ENCODE data around the gene ATP9B. TPM values are rescaled to one million over a fixed set of nuclear protein-coding genes. Genes with fewer than 3 reads are reported as not detected.

The ATP9B gene
- total RNA-seq, 1 donor from 2014 or later = 49.2 TPM

DNA sequence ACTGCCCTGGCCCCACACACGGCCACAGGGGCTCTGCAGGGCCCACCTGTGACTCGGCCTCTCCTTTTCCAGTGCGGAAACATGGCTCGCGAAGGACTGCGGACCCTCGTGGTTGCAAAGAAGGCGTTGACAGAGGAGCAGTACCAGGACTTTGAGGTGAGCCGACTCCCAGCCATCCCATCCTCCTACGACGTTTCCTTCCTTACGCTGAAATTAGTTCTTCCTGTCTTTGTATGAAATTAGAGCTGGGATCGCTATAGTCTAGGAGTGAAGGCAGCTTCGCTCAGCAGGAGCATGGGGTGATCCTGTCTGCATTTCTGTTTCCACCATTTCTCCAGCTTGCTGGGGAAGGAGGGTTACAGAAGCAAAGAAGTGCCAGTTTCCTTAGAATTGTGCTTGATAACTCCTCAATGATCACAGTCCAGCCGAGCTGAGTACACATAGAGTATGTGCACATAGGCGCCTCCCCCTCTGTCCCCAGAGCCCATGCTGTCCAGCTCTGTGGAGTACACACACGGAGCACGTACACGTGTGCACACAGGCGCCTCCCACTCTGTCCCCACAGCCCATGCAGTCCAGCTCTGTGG is 267.5 kb downstream of the ATP9B start:
- Mint-ChIP-seq H3K27me3 (no peaks in the 10 kb centered on the region), H3K27ac (no peak overlapping the region), H3K36me3 (ENCODE audit: low read depth) (peaks cover 70% of the 10 kb centered on the region), H3K4me1 (no peaks in the 10 kb centered on the region), H3K4me3 (no peak overlapping the region), H3K9me3 (peaks cover 7% of the 10 kb centered on the region)
- intact Hi-C loops (cut with micrococcal nuclease) = no loop called here
- DNase-seq = no peak
- ChIA-PET POLR2A (no interaction called here), CTCF (no interaction called here)
- TF ChIP-seq, protein P1, sequence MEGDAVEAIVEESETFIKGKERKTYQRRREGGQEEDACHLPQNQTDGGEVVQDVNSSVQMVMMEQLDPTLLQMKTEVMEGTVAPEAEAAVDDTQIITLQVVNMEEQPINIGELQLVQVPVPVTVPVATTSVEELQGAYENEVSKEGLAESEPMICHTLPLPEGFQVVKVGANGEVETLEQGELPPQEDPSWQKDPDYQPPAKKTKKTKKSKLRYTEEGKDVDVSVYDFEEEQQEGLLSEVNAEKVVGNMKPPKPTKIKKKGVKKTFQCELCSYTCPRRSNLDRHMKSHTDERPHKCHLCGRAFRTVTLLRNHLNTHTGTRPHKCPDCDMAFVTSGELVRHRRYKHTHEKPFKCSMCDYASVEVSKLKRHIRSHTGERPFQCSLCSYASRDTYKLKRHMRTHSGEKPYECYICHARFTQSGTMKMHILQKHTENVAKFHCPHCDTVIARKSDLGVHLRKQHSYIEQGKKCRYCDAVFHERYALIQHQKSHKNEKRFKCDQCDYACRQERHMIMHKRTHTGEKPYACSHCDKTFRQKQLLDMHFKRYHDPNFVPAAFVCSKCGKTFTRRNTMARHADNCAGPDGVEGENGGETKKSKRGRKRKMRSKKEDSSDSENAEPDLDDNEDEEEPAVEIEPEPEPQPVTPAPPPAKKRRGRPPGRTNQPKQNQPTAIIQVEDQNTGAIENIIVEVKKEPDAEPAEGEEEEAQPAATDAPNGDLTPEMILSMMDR (IDR thresholded peaks at IDR 0.05) = no peak
- ATAC-seq (ENCODE audit: low read depth) = no peak

DNA sequence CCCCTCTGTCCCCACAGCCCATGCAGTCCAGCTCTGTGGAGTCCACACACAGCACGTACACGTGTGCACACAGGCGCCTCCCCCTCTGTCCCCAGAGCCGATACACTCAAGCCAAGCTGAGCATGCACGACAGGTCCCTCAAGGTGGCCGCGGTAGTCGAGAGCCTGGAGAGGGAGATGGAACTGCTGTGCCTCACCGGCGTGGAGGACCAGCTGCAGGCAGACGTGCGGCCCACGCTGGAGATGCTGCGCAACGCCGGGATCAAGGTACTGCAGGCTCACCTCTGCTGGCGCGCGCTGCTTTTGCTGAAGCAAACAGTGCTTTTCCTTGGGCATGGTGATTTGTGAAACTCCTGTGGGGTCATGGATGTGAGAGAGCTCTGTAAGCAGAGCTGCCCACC is 268.0 kb downstream of the ATP9B start:
- TF ChIP-seq, protein P1 (IDR thresholded peaks at IDR 0.05) = no peak
- CTCF ChIA-PET = no interaction called here
- POLR2A ChIA-PET = no interaction called here

DNA sequence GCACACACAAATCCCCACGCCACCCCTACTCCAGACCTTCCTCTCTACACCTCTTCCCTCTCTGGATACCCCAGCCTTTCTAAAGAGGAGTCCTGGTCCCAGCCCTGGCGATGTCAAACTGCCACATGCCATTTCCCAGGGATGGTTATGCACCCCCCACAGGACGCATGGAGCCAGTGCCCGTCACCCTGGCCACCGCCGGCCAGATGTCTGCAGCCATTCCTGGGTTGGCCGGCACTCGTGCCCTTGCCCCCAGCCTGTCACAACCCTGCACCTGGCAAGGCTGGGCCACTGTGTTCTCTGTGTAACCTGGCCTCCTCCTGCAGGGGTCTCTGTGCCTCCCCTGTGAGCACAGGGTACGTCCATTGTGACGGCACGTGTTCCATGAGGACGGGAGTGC is 268.4 kb downstream of the ATP9B start:
- Mint-ChIP-seq H3K36me3 (ENCODE audit: low read depth) (peaks cover 67% of the 10 kb centered on the region), H3K27ac (no peak overlapping the region), H3K4me3 (no peak overlapping the region), H3K27me3 (no peaks in the 10 kb centered on the region), H3K4me1 (no peaks in the 10 kb centered on the region), H3K9me3 (peaks cover 7% of the 10 kb centered on the region)
- DNase-seq (no peak), ATAC-seq (ENCODE audit: low read depth) (no peak)
- TF ChIP-seq, protein P1 (IDR thresholded peaks at IDR 0.05) = no peak
- intact Hi-C loops (cut with micrococcal nuclease) = no loop called here
- ChIA-PET POLR2A (no interaction called here), CTCF (no interaction called here)

More for the DNA sequence above, 268.0 kb downstream of the ATP9B start:
- intact Hi-C loops (cut with micrococcal nuclease) = no loop called here
- Mint-ChIP-seq H3K27me3 (no peaks in the 10 kb centered on the region), H3K4me1 (no peaks in the 10 kb centered on the region), H3K4me3 (no peak overlapping the region), H3K36me3 (ENCODE audit: low read depth) (peaks cover 71% of the 10 kb centered on the region), H3K27ac (no peak overlapping the region), H3K9me3 (peaks cover 7% of the 10 kb centered on the region)
- DNase-seq (no peak), ATAC-seq (ENCODE audit: low read depth) (no peak)

DNA sequence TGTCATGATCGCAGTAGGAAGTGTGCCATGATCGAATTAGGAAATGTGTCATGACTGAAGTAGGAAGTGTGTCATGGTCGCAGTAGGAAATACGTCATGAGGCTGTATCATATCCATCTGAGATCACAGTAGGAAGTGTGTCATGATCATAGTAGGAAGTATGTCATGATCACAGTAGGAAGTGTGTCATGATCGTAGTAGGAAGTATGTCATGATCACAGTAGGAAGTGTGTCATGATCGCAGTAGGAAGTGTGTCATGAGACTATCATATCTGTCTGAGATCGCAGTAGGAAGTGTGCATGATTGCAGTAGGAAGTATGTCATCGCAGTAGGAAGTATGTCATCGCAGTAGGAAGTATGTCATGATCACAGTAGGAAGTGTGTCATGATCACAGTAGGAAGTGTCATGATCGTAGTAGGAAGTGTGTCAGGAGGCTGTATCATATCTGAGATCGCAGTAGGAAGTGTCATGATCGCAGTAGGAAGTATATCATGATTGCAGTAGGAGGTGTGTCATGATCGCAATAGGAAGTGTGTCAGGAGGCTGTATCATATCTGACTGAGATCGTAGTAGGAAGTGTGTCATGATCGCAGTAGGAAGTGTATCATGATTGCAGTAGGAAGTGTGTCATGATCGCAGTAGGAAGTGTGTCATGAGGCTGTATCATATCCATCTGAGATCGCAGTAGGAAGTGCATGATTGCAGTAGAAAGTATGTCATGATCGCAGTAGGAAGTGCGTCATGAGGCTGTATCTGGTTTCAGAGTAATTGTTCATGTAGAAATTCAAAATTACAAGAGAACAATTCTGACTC is 270.1 kb downstream of the ATP9B start:
- ChIA-PET CTCF (no interaction called here), POLR2A (no interaction called here)
- H3K27ac Mint-ChIP-seq = no peak overlapping the region
- H3K4me3 Mint-ChIP-seq = no peak overlapping the region
- peaks cover 7% of the 10 kb centered on the region for H3K9me3 Mint-ChIP-seq
- intact Hi-C loops (cut with micrococcal nuclease) = no loop called here
- DNase-seq = no peak
- no peaks in the 10 kb centered on the region for H3K27me3 Mint-ChIP-seq
- TF ChIP-seq, protein P1 (IDR thresholded peaks at IDR 0.05) = no peak
- ATAC-seq (ENCODE audit: low read depth) = no peak
- no peaks in the 10 kb centered on the region for H3K4me1 Mint-ChIP-seq
- peaks cover 68% of the 10 kb centered on the region for H3K36me3 Mint-ChIP-seq (ENCODE audit: low read depth)

DNA sequence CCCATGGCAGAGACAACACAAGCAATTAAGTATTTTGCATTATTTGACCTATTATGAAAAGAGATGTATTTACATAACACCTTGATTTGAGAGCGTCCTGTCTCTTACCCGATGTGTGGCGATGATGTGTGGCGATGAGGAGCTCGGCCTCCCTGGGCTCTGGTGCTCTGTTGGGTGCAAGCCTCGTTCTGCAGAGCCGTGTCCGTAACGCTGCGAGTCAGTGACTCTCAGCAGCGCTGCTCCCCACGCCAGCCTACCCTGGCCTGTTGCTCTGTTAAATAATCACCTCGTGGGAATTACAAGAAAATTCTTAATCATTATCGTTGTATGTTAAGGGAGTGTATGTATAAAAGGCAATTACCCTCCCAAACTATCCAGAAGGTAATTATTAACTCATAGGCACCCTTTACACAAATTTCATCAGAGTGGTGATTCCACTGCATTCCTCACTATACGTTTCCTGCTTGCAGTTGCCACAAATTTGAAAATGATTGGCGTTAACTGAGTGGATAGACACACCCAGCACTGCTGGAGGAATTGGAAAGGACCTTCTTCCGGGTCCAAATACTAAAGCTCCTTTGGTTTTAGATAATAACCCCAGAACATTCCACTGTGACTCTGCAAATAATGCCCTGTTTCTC is 274.5 kb downstream of the ATP9B start:
- ChIA-PET POLR2A (no interaction called here), CTCF (no interaction called here)
- ATAC-seq (ENCODE audit: low read depth) = no peak
- TF ChIP-seq, protein P1 (IDR thresholded peaks at IDR 0.05) = no peak
- intact Hi-C loops (cut with micrococcal nuclease) = no loop called here
- no peak for DNase-seq
- no peak overlapping the region for H3K27ac Mint-ChIP-seq
- peaks cover 75% of the 10 kb centered on the region for H3K36me3 Mint-ChIP-seq (ENCODE audit: low read depth)
- H3K9me3 Mint-ChIP-seq = peaks cover 7% of the 10 kb centered on the region
- H3K27me3 Mint-ChIP-seq = no peaks in the 10 kb centered on the region
- H3K4me3 Mint-ChIP-seq = no peak overlapping the region
- H3K4me1 Mint-ChIP-seq = no peaks in the 10 kb centered on the region
